ENCODE measurements around the gene MPND.

The MPND gene, protein sequence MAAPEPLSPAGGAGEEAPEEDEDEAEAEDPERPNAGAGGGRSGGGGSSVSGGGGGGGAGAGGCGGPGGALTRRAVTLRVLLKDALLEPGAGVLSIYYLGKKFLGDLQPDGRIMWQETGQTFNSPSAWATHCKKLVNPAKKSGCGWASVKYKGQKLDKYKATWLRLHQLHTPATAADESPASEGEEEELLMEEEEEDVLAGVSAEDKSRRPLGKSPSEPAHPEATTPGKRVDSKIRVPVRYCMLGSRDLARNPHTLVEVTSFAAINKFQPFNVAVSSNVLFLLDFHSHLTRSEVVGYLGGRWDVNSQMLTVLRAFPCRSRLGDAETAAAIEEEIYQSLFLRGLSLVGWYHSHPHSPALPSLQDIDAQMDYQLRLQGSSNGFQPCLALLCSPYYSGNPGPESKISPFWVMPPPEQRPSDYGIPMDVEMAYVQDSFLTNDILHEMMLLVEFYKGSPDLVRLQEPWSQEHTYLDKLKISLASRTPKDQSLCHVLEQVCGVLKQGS

DNA sequence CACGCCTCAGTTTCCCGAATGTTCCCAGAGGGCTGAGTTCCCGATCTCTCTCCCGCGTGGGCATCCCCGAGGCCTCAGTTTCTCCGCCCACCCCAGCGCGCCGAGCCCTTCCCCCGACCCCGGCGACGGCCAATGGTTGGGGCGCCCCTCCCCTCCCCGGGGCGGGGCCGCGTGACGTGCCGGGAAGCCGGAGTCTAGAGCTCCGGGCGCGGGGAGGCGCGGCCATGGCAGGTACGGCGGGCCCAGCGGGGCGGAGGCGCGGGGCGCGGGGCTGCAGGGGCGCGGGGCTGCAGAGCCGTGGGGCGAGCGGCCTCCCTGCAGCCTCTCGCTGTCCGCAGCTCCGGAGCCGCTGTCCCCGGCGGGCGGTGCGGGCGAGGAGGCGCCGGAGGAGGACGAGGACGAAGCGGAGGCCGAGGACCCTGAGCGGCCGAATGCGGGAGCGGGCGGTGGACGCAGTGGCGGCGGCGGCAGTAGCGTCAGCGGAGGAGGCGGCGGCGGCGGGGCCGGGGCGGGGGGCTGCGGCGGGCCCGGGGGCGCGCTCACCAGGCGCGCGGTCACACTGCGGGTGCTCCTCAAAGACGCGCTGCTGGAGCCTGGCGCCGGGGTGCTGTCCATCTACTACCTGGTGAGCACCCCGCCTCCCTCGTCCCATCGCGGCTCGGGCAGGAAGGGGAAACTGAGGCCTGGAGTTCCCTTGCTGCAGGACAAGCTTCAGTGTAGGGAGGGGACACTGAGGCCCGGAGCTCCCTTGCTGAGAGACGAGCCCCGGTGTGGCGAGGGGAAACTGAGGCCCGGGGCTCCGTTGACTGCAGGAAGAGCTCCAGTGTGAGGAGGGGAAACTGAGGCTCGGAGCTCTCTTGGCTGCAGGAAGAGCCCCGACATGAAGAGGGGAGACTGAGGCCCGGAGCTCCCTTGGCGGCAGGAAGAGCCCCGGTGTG, at the start of gene MPND:
Gene MPND, plus strand, starts transcription at position 193 of the 938 bp plus-strand sequence. Its CDS starts 32 bp downstream, at position 225.
- DNase-seq: peak; percentile 49

DNA sequence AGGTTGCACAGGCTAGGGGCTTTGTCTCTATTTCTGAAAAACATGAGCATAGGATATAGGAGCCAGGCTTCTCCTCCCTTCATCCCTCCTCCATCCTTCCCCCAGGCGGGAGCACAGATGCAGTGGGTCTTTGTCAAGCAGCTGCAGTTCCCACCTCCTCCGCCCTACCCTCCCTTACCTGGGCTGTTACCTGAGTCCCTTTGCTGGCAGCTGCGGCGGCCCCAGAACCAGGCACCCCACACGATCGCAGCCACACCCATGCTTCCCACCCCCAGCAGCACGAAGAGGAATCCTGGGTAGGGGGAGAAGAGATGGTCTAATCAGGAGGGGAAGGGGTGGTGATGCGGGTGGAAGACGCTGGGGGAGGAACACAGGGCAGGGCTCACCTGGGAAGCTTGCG, 49.0 kb upstream of the MPND start:
- no peak for DNase-seq

DNA sequence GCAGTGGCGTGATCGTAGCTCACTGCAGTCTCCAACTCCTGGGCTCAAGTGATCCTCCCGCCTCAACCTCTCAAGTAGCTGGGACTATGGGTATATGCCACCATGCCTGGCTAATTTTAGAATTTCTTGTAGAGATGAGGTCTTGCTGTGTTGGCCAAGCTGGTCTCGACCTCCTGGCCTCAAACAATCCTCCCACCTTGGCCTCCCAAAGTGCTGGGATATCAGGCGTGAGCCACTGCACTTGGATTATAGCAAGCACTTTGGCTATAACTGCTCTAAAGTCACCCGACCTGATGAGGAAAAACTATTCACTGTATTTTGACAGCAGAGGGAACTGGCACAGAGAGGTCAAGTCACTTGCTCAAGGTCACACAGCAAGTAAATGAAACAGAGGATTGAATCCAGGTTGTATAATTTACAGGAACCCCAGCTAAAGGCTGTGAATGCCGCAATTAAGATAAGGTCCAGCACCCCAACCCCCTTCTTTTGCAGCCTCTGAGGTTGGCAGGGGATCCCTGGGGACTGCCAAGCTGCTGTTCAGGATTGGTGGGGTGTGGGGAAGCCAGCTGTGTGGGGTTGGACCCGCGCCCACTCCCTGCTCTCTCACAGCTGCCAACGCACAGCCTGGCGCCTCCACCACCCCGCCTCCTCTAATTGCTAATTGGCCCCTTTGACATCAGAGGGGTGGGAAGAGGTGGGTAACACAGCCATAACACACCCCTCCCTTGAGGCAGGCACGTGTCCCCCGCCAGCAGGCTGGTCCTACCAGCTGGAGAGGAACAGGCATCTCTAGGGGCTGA, 47.2 kb upstream of the MPND start:
- DNase-seq: peak; percentile 81

DNA sequence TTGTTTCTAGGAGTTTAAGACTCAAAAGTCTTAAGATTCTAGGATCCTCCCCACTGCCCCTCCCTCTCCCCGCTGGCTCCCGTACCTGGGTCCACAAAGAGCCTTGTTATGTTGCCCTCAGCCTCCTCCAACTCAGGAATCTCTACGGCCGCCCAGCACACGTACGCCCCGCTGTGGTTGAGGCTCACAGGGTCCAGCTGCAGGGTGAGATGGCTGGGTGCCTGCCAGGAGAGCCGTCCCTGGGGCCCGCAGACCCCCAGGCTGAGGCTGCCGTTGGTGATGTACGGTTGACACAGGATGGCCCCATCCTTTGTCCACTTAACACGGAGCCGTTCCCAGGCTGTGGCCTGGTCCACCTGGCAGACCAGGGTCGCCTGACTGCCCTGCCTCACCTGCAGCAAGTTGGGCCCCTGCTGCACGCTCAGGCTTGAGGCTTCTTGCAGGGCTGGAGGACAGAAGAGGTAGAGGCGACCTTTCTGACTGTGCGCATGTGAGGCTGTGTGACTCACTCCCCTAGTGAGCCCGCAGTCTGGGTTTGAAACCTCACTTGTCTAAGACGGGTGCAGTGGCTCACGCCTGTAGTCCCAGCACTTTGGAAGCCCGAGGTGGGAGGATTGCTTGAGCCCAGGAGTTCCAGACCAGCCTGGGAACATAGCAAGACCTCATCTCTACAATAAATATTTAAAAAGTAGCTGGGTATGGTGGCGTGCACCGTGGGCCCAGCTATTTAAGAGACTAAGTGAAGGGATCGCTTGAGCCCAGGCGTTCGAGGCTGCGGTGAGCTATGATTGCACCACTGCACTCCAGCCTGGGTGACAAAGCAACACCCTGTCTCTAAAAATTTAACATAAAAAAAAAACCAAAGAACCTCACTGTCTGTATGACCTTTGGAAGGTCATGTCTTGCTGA, 45.2 kb upstream of the MPND start:
- DNase-seq: no peak

DNA sequence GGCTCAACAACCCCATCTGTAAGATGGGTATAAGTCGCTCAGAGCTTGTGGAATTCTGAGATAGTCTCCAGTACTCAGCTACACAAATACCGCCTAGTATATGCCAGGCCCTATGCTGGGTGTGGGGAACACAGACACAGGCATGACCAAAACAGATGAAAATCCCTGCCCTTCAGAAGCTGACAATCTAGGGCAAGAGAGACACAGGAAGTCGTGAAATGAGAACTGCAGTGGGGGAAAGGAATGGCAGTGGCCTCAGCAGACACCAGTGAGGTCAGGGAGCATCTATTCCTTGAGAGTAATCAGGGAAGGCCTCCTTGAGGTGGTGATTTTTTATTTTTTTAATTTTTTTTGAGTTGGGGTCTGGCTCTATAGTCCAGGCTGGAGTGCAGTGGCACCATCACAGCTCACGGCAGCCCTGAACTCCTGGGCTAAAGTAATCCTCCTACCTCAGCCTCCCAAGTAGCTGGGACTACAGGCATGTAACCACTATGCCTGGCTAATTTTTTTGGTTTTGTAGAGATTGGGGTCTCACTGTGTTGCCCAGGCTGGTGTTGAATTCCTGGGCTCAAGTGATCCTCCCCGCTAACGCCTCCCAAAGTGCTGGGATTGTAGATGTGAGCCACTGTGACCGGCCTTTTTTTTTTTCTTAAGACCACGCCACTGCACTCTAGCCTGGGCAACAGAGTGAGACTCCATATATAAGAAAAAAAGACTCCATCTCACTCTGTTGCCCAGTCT, 44.4 kb upstream of the MPND start:
- no peak for DNase-seq

DNA sequence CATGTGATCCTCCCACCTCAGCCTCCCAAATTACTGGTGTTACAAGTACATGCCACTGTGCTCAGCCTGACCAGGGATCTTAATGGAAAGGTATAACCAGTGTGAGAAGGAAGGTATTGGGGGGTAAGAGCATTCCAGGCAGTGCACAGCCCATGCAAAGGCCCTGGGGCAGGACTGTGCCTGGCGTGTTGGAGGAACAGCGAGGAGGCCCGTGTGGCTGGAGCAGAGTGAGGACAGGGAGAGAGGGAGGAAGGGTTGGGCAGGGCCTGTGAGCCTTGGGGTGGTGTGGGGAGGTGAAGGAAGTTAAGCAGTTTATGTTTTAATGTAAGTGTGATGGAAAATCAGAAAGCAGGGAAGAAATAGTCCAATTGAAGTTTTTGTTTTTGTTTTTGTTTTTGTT, 42.8 kb upstream of the MPND start:
- no peak for DNase-seq

DNA sequence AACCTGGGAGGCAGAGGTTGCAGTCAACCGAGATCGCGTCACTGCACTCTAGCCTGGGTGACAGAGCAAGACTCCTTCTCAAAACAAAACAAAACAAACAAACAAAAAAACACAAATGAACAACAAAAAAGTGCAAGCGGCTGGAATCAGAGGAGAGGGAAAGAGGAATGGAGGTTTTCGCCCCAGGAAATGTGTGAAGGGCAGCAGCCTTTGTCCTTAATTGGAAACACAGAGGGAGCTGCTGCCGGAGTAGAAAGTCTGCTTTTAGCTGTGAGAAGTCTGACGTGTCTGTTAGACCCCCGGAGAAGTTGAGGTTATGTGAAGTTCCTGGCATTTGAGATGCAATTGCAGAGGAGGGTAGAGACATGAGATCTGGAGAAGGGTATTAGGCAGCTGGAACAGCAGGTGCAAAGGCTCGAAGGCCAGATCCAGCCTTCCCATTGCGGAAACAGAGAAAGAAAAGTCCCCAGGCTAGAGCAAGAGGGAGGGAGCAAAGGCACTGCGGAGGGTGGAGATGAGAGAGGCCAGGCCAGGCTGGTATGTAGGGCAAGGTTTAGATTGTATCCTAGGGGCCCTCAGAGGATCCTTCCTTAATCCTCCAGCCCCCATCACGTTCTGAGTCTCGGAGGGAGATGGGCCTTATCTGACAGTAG, 41.6 kb upstream of the MPND start:
- no peak for DNase-seq

DNA sequence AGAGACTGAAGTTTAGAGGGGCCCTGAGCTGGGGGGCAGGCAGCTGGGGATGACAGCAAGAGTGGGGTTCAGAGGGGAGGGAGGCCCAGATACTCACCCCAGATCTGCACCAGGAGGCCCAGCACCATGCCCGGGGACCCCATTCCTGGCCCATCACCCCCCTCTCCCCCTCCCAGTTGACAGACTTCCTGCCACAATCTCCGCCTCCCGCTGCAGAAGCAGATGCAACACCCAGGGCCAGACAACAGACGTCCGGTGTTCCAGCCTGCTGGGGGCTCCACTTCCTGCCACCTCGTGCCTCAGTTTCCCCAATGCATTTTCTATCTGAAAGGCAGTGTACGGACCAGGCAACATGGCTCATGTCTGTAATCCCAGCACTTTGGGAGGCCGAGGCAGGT, 41.1 kb upstream of the MPND start, which contains the start of gene TMIGD2:
Gene TMIGD2, minus strand, starts transcription at position 147 of the 398 bp plus-strand sequence. Its CDS starts 4 bp downstream, at position 143.
- no peak for DNase-seq

DNA sequence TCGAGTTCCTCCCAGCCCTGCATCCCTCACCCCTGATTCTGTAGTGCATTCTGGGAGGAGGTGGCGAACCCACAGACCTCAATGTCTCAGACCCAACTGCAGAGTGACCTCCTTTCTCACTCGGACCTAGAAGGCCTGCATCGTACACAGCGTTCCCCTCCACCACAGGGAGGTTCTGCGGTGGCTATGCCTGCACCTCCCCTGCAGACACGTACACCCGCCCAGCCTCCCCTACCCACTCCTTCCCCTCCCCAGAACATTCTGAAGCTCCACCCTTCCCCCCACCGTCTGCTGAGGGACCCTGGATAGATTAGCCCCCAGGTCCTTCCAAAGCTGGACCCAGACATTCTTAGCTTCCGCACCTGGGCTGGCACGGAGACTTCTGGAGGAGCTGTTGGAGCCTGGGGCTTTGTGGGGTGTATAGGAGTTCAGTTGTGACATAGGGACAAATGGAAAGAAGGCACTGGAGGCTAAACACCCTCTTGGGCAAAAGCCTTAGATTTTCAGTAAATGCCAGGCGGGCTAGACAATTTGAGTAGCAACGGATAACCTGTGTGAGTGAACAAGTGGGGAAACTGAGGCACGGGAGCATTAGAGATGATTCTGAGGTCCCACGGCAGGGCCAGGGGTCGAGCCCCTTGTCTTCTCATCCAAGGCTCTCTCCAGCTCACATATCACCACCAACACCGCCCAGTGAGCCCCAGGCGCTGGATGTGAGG, 39.4 kb upstream of the MPND start:
- DNase-seq: no peak

DNA sequence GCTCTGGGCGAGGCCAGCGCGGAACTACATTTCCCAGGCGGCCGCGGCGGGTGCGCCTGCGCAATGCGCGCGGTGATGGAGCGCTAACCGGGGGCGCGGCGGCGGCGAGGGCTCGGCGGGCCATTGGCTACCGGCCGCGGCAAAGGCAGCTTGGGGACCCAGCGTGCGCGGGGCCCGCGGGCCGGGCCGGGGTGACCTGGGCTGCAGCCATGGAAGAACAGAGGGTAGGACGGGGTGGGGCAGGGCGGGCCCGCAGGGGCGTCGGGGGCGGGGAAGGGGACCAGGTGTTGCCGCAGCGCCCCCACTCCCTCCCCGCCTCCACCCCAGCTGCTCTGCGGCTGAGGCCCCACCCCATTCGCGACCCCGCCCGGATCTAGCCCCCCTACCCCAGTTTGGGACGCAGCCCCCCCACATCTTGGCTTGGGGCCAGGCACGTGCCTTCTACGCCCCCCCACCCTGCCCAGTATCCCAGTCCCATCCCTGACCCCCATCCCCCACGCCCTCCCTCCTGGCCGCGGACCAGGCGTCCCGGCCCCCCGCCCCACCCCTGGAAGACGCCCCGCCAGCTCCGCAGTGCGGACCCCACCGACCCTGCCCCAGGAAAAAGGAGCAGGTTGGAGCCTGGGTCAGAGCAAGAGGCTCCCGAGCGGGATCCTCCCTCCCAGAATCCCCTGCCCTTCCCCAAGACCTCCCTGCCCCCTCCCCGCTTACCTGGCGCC, 38.7 kb upstream of the MPND start, which contains the start of gene FSD1:
Gene FSD1, plus strand, starts transcription at position 61 of the 719 bp plus-strand sequence. Its CDS starts 149 bp downstream, at position 210.
- peak; percentile 23 for DNase-seq

DNA sequence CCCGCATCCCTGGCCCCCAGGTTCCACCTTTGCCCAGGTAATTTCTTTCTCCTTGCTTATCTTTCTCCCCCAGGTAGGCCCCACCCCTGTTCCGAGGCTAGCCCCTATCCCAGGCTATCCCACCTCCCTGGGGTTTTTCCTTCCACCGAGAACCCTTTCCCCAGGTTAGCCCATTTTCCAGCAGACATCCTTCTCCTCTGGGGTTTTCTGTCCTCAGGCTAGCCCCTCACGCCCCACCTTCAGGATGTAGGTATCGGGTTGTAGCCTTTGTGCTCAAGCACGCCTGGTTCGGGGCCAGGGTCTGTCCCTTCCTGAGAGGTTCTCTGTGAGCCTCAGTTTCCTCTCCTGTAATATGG, 38.1 kb upstream of the MPND start:
- DNase-seq: no peak

DNA sequence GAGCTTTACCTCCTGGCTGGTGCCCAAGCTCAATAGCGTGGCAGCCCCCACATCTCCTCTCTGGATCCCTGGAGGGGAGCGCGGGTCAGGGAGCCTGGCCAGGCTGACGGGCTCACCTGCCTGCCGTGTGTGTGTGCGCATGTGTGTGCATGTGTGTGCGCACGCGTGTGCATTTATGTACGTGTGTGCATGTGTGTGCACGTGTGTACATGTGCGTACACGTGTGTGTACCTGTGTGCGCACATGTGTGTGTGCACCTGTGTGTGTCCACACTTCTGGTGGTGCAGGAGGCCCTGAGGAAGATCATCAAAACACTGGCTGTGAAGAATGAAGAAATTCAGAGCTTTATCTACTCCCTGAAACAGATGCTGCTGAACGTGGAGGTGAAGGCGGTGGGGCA, 37.7 kb upstream of the MPND start:
- DNase-seq: no peak

DNA sequence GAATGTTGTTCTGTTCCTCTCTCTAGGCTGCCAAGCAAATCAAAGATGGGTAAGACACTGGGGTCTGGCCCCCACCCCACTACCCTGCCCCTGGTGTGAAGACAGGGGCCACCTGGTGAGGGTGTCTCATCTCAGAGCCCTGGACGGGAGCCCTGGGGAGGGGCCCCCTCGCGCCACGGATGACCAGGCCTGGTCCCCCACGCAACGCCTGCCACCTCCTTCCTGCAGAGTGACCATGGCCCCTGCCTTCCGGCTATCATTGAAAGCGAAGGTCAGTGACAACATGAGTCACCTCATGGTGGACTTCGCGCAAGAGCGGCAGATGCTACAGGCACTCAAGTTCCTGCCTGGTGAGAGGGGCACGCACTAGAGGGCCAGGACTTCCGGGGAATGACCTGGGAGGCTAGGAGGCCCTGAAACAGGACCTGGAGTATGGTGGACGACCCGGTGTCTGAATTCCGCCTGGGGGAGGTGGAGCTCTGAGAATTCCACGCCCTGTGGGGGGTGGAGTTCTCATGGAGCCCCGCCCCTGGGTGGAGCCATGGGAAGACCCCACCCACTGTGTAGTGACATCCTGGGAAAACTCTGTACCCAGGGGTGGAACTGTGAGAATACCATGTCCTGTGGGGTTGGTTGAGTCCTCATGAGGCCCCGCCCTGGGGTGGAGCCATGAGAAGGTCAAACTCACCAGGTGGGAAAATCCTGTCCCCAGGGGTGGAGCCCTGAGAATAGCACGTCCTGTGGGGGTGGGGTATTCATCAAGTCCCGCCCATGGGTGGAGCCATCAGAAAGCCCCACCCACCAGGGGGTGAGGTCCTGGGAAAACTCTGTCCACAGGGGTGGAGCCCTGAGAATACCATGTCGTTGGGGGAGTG, 32.9 kb upstream of the MPND start:
- DNase-seq: no peak

DNA sequence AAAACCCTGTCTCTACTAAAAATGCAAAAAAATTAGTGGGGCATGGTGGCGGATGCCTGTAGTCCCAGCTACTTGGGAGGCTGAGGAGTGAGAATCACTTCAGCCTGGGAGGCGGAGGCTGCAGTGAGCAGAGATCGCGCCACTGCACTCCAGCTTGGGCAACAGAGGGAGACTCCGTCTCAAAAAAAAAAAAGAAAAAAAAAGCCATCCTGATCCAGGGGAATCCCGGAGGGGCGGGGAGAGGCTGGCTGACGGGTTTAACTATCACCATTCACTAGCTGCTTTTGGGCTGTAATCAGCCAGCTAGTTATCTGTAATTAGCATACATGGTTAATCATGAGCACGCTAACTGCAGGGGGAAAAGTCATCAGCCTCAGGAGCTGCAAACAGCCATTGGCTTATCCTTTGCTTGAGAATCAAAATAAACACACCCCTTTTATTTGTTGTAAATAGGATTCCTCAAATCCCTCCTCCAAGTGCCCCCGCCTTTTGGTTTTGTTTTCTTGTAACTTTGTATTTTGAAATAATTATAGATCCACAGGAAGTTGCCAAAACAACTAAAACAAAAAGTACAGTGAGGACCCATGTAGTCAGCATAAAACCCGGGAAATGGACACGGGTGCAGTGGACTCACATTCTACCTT, 29.4 kb upstream of the MPND start:
- no peak for DNase-seq

DNA sequence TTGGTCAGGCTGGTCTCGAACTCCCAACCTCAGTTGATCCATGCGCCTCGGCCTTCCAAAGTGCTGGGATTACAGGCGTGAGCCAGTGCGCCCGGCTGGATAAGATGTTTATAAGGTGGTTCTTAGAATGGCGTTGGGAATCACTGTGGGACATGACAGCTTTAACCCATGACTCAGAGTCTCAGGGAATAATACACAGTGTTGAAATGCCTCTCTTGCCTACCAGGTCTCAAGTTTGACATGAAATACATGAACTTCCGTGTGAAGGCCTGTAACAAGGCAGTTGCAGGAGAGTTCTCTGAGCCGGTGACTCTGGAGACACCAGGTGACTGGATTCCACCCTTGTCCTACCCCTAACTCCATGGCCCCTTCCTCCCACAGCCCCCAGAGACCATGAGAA, 26.4 kb upstream of the MPND start:
- DNase-seq: no peak

DNA sequence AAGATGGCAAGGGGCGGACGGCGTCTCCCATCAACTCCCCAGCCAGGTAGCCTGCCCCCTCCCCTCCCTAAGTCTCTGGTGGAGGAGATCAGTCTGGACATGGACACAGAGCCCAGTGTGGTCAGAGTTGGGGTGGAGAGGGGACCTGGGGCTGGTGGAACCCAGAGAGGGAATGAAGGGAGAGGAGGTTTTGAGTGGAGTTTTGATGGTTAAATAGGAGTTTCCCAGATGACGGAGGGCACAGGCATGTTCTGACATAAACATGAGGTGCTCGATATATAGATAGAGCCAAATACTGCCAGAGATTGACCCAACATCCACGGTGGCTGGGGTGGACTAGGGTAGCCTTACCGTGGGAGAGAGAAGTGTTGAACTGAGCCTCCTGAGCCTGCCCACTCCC, 24.9 kb upstream of the MPND start:
- no peak for DNase-seq

DNA sequence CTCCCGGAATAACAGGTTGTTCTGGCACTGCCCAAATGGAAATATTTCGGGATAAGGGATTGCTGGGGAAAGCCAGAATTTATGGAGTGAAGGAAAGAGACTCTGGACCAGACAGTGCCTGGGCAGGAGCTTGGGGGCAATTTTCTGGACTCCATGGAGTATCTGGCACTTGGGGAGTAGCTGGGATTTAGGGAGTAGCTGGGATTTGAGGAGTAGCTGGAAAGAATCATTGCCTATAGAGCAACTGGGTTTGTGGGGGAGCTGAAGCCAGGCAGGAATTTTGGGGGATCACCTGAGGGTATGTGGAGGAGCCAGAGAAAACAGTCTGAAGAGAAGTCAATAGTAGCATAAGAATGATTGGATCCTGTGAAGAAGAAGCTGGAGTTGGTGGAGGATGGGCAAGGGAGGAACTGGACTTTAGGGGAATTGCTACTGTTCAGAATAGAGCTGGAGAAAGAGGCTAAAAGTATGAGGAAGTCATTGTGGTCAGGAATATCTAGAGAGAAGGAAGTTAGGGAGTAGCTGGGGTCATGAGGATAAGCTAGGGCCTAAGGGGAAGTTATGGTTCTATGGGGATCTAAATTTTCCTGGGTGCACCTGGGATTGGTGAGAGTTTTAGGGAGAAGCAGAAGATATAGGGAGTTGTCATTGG, 24.2 kb upstream of the MPND start:
- DNase-seq: no peak

Data from DMS79 (cell line).